C4-2B (cell line): ENCODE results near the gene DGKA.

Experiments used
- H3K27ac ChIP-seq: fragments of 450-650 bp; 2 replicates; pipeline ENCODE4 v1.5.1; 2017
- CTCF ChIP-seq: fragments of 450-650 bp; conservative IDR thresholded peaks from 2 replicates; pipeline ENCODE4 v1.5.1; 2017; ENCODE audit warnings: mild to moderate bottlenecking
- ZFX ChIP-seq: fragments of 450-650 bp; IDR thresholded peaks from 2 replicates; pipeline ENCODE4 v1.6.1; 2017

Gene DGKA

GRCh38 chr12:55938826-55939501 lies 8.0 kb downstream of the DGKA start:
- H3K27ac ChIP-seq: no peak overlapping the region

DNA sequence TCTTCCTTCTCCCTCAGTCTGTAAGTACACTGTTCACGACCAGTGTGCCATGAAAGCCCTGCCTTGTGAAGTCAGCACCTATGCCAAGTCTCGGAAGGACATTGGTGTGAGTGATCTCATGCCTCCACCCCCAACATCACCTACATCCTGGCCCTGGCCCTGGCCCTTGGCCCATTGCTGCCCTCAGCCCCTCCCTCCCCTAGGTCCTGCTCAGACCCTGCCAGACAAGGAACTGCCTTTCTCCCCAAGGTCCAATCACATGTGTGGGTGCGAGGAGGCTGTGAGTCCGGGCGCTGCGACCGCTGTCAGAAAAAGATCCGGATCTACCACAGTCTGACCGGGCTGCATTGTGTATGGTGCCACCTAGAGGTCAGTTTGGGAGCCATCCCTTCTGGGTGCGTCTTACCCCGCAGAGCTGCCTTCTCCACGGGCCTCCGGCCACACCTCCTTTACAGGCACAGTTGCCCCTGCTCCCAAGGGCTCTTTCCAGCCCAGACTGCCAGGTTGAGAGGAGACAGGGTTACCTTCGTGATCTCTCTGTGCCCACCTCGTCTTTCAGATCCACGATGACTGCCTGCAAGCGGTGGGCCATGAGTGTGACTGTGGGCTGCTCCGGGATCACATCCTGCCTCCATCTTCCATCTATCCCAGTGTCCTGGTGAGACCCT lies 9.2 kb downstream of the DGKA start:
- TF ChIP-seq CTCF (peak; percentile 97), ZFX (no peak)
- H3K27ac ChIP-seq: peak overlapping the region; percentile 26

More at GRCh38 chr12:55938826-55939501, 8.0 kb downstream of the DGKA start:
- TF ChIP-seq ZFX: no peak
- TF ChIP-seq CTCF: no peak

DNA sequence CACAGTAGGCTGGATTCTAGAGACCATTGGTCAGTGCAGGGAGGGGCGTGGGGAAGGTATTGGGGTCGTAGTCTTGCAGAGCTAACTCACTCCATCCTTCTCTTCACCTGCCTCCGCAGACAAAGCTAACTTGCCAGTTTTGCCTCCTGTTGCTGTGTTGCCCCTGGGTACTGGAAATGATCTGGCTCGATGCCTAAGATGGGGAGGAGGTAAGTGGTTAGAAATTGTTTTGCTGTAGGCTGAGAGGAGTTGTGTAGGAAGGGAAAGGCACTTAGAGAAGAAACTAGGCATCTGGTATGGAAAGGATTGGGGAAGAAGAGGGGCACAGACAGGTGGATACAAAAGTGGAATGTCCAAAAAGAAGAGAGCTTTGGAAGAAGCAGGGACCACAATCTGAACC lies 11.1 kb downstream of the DGKA start:
- H3K27ac ChIP-seq: no peak overlapping the region
- TF ChIP-seq CTCF: no peak
- TF ChIP-seq ZFX: no peak

- H3K27ac ChIP-seq: no peak overlapping the region
- no peak for TF ChIP-seq ZFX
- no peak for TF ChIP-seq CTCF
Measured at GRCh38 chr12:55942577-55943136, 11.7 kb downstream of the DGKA start.

DNA sequence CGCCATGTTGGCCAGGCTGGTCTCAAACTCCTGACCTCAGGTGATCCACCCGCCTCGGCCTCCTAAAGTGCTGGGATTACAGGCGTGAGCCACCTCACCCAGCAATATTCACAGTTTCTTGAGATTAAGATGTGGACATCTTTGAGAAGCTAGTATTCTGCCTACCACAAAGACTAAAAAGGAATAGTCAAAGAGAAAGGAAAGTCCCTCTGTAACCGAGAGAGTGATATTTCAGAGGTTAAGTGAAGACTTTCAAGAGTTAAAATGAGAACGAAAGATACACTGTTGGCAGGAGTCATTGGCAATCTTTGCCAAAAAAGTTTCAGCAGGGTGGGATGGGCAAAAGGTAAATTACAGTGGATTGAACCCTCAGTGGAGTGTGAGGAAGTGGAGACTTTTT lies 15.6 kb downstream of the DGKA start:
- TF ChIP-seq CTCF (no peak), ZFX (no peak)

GRCh38 chr12:55955344-55955743 lies 24.4 kb downstream of the DGKA start:
- peak overlapping the region; percentile 20 for H3K27ac ChIP-seq
- TF ChIP-seq CTCF: no peak
- no peak for TF ChIP-seq ZFX

More for the DNA sequence above, 15.6 kb downstream of the DGKA start:
- H3K27ac ChIP-seq: no peak overlapping the region

GRCh38 chr12:55955800-55956508 lies 25.0 kb downstream of the DGKA start:
- TF ChIP-seq ZFX (no peak), CTCF (no peak; the same call in 1 of the 2 replicates)
- peak overlapping the region; percentile 20 for H3K27ac ChIP-seq
